ENCODE measurements around the gene COLGALT1.
"Not testable (repeated sequence)": the region's sequence is repeated elsewhere in the genome, so short reads cannot be mapped to it uniquely, and the experiment has no call there.

The COLGALT1 gene

DNA sequence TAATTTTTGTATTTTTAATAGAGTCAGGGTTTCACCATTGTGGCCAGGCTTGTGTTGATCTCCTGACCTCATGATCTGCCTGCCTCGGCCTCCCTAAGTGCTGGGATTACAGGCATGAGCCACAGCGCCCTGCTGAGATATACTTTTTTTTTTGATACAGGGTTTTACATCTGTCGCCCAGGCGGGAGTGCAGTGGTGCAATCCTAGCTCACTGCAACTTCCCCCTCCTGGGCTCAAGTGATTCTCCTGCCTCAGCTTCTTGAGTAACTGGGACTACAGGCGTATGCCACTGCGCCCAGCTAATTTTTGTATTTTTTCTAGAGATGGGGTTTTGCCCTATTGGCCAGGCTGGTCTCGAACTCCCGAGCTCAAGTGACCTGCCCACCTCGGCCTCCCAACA lies 2.0 kb downstream of the COLGALT1 start:
- DNase-seq (ENCODE audit: low read depth in 1 of 2, low spot score in 1 of 2): no peak

DNA sequence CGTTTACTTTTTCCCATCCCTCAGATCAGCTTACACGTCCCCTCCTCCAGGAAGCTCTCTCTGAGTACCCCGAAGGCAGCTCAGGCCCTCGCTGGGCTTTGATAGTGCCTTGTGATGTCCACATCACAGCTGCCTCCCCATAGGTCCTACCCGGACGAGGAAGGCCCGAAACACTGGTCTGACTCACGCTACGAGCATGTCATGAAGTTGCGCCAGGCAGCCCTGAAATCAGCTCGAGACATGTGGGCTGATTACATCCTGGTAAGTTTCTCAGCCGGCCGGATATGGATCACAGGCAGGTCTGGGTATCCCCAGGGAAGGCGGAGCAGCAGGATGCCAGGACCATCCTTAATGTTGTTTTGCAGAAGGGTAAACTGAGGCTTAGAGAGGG lies 4.8 kb downstream of the COLGALT1 start:
- DNase-seq (ENCODE audit: low read depth in 1 of 2, low spot score in 1 of 2): no peak

DNA sequence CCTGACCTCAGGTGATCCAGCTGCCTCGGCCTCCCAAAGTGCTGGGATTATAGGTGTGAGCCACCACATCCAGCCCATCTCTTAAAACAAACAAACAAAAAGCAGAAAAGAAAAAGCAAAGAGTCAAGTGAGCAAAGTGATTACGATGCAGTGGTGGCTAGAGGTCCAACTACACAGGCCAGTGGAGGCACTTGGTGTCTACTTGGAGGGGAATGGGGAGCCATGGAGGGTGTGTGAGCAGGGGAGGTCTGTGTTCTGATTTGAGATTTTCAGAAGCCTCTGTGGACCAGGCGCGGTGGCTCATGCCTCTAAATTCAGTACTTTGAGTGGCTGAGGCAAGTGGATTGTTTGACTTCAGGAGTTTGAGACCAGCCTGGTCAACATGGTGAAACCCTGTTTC lies 6.6 kb downstream of the COLGALT1 start:
- no peak for DNase-seq (ENCODE audit: low read depth in 1 of 2, low spot score in 1 of 2)

DNA sequence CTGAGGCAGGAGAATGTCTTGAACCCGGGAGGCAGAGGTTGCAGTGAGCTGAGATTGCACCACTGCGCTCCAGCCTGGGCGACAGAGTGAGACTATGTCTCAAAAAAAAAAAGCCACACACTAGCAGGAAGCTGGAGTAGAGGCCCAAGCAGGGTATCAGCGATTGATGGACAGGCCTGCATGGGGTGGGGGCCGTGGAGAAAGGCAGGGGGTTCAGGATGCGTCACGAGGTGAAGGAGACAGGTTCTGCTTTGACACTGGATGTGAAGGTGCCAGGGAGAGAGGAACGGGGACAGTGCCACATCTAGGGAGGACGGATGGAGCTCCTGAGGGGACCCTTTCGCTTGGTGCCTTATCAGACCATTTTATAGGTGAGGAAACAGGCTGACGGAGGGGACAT lies 7.1 kb downstream of the COLGALT1 start:
- no peak for DNase-seq (ENCODE audit: low read depth in 1 of 2, low spot score in 1 of 2)

DNA sequence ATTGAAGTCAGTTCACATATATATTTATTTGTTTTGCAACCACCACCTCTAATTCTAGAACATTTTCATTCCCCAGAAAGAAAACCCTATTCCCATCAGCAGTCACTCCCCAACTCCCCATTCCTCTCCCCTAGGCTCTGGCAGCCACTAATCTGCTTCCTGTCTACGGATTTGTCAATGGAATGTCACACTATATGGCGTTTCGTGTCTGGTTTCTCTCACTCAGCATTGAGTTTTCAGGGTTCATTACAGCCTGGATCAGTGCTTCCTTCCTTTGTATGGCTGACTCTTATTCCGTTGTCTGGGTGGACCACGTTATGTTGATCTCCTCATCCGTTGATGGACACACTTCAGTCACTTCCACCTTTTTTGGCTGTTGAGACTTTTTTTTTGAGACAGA lies 9.3 kb downstream of the COLGALT1 start:
- no peak for DNase-seq (ENCODE audit: low read depth in 1 of 2, low spot score in 1 of 2)

DNA sequence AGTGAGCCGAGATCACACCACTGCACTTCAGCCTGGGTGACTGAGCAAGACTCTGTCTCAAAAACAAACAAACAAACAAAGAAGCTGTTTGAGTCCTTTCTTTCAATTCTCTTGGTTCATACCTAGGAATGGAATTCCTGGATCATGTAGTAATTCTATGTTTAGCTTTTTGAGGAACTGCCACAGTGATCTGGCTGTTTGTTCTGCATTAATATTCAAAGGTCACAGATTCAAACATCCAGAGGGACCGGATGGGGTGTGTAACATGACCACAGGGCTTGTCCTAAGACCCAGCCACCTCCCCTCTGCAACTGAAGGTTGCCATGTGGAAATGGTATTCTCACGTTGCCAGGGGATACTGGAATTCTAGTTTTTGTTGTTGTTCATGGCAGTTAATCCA lies 10.2 kb downstream of the COLGALT1 start:
- DNase-seq (ENCODE audit: low read depth in 1 of 2, low spot score in 1 of 2): no peak

DNA sequence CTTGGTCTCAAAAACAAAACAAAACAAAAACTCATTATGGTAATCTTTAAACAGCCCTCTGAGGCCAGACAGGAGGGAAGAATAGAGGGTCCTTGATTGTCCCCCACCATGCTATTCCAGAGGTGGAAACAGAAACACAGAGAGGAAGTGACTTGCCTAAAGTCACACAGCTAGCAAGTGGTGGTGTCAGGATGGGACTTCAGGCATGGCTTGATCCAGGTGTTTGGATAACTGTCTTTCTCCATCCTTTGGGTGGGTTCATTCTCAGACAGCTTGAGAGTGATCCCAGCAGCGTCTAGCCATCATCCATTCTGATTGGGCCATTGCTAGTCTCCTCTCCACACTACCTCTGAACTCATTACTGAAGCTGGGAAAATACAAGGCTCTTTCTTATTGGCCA lies 12.5 kb downstream of the COLGALT1 start:
- DNase-seq (ENCODE audit: low read depth in 1 of 2, low spot score in 1 of 2): no peak

DNA sequence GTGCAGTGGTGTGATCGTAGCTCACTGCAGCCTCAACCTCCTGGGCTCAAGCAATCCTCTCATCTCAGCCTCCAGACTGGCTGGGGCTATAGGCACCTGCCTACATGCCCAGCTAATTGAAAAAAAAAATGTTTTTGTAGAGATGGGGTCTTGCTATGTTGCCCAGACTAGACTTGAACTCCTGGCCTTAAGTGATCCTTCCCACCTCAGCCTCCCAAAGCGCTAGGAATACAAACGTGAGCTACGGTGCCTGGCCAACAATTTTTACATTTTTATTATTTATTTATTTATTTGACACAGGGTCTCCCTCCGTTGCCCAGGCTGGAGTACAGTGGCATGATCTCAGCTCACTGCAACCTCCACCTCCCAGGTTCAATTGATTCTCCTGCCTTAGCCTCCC lies 14.8 kb downstream of the COLGALT1 start:
- not testable (repeated sequence) for DNase-seq (ENCODE audit: low read depth in 1 of 2, low spot score in 1 of 2)

DNA sequence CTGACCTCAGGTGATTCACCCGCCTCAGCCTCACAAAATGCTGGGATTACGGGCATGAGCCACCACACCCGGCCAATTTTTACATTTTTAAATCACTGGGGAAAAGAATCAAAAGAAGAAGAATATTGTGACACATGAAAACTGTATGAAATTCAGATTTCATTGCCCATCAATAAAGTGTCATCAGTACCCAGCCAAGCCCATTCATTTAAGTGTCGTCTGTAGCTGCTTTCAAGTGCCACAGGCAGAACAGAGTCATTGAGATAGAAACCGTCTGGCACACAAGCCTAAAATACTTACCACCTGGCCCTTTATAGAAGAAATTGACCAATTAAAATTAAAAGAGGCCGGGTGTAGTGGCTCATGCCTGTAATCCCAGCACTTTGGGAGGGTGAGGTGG lies 15.3 kb downstream of the COLGALT1 start:
- DNase-seq (ENCODE audit: low read depth in 1 of 2, low spot score in 1 of 2): no peak

DNA sequence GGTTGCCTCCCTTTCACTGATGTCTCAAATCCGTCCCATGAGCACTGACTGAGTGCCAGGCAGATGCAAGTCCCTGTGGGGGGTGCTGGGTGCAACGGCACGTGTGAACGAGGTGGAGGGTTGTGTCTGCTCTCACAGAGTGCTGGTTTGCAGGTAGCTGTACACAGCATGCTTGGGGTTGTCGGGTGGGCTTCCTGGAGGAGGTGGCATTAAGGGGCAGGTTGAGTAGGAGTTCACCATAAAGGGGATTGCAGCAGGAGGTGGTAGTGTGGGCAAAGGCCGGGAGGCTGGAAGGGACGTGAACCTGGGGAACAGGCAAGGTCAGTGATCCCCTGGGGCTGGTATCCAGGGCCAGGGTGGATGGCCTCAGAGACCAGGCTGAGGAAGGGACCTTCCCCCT lies 17.2 kb downstream of the COLGALT1 start:
- DNase-seq (ENCODE audit: low read depth in 1 of 2, low spot score in 1 of 2): no peak

DNA sequence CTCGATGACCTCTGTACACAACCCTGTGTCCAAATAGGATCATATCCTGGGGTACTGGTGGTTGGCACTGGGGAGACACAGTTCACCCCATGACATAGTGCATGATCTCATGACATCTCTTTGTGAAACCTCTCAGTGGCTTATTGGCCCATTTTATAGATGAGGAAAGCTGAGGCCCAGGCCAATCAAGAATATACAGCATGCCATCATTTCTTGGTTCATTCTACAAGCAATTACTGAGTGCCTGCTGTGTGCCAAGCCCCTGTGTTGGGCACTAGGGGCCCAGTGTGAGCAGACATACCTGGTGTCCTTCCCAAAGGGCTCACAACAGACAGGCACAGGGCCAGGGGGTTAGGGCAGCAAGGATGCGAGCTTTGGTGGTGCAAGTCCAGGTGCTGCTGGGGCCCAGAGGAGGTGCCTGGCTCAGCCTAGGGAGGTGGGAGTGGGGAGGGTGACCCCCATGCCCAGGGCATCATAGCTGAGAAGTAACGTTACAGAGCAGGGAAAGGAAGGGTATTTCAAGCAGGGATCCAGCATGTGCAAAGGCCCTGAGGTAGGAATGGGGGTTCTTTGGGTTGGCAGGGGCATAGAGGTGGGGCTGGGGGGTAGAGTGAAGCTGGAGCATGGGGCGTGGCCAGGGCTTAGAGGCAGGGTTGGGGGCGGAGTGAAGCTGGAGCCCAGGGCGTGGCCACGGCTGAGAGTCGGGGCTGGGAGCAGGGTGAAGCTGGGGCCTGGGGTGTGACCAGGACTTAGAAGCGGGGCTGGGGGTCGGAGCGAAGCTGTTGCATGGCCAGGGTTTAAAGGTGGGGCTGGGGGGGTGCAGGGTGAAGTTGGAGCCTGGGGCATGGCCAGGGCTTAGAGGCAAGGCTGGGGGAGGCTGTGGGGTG lies 20.7 kb downstream of the COLGALT1 start:
- no peak for DNase-seq (ENCODE audit: low read depth in 1 of 2, low spot score in 1 of 2)

DNA sequence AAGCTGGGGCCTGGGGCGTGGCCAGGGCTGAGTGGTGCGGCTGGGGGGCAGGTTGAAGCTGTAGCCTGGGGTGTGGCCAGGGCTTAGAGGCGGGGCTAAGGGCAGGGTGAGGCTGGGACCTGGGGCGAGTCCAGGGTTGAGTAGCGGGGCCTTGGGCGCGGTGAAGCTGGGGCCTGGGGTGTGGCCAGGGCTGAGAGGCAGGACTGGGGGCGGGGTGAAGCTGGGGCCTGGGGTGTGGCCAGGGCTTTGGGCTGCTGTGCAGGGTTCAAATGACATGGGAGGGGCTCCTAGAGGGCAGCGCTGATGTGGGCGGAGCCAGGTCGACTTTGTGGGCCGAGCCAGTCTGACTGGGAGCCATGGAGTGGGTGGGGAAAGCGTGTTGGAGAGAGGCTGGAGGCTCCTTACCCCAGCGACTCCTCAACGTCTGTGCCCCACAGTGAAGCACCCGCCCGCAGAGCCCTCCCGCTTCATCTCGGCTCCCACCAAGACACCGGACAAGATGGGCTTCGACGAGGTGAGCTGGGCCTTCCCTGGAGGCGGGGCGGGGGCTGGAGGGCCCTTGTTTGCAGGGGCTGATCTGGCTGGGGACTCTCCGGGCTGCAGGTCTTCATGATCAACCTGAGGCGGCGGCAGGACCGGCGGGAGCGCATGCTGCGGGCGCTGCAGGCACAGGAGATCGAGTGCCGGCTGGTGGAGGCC lies 21.5 kb downstream of the COLGALT1 start:
- DNase-seq (ENCODE audit: low read depth in 1 of 2, low spot score in 1 of 2): no peak

DNA sequence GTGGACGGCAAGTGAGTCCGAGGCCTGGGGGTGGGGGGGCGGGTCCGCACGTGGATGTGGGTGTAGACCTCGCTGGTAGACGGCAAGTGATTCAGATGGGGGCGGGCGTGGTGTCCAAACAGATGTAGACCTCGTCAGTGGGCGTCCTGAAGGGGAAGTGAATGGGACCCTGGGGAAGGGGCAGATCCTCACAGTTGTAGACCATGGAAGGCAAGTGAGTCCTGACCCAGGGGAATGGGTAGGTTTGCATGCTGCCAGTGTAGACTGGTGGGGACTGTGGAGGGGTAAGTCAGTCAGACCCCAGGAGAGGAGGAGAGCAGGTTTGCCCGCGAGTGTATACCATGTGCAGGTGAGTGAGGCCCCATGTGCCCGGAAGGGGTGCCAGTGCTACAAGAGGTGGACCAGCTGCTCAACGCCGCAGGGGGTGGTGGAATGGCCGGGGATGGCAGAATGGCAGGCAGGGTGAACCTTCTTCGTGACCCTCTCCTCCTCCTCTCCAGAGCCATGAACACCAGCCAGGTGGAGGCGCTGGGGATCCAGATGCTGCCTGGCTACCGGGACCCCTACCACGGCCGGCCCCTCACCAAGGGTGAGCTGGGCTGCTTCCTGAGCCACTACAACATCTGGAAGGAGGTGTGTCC lies 22.1 kb downstream of the COLGALT1 start:
- no peak for DNase-seq (ENCODE audit: low read depth in 1 of 2, low spot score in 1 of 2)

DNA sequence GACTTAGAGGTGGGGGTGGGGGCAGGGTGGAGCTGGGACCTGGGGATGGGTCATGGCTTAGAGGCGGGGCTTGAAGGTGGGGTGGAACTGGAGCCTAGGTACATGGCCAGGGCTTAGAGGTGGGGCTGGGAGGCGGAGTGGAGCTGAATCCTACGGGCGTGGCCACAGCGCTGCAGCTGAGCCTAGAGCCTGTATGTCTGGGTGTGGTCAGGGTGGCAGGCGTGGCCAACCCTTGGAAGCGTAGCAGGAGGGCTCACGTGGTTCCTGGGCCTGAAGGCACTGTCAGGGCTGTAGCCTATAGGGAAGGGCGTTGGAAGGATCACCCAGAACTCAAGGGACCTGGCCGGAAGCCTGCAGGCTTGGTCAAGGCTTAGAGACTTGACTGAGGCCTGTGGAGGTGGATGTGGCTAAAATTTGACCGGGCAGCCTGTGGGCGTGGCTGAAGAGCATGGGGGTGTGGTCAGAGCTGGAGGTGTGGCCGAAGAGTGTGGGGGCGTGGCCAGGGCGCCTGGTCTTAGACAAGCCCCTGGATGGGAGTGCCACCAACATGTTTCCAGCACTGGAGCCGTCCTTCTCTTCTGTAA lies 24.3 kb downstream of the COLGALT1 start:
- DNase-seq (ENCODE audit: low read depth in 1 of 2, low spot score in 1 of 2): no peak

DNA sequence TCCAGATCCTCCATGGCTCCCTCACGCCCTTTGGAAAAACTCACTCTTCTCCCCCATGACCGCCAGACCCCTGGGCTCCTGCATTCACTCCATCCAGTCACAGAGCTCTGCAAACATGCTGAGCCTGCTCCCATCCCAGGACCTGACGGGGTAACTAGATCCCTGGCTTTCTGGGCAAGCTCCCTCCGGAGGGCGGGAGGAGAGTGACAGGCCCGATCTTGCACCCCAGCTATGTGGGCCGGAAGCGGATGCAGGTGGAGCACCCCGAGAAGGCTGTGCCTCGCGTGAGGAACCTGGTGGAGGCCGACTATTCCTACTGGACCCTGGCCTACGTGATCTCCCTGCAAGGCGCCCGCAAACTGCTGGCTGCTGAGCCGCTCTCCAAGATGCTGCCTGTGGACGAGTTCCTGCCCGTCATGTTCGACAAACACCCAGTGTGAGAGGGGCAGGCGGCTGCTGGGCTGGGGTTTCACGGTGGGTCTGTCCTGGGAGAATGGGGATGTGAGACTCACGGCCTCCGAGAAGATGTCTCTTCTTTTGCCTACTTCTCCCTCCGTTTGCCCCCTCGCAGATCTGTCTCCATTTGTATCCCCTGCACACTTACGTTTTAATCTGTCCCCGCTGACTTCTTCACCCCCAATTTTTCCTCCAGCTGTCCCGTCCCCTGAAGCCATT lies 25.2 kb downstream of the COLGALT1 start:
- DNase-seq (ENCODE audit: low read depth in 1 of 2, low spot score in 1 of 2): no peak

DNA sequence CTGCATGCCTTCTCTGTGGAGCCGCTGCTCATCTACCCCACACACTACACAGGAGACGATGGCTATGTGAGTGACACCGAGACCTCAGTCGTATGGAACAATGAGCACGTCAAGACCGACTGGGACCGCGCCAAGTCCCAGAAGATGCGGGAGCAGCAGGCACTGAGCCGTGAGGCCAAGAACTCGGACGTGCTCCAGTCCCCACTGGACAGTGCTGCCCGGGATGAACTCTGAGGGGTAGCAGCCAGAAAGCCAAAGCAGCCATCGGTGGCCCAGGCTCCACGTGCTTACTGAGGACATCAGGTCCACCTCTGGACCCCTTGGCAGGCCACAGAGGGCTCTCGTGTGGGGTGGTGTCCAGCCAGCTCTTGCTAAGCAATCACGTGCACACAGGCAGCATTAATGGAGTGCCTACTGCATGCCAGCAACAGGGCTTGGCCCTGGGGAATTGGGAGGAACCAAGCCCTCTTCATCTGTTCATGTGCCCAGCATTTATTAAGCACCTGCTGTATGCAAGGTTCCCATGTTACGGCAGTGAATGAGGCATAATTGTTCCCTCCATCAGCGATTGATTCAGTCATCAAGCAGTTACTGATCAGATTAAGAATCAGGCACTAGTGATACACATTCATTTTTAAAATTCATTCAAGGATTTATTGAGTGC lies 25.9 kb downstream of the COLGALT1 start:
- DNase-seq (ENCODE audit: low read depth in 1 of 2, low spot score in 1 of 2): no peak

DNA sequence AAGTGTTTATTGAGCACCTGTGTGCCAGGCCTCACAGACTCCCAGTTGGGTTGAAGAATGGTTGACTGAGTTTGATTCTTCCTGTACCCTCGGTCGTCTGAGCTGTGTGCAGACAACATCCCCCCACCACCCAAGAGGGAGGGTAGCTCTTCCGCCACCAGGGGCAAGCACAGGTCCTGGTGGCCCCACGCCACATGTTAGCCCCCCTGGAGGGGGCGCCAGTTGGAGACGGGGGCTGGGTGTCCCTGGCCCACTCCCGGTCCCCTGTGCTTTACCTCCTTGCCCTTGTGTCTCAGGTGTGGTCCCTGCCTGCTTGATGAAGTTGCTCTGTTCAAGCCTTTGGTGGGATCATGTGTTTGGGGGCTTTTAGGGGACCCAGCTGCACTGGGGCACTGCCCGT lies 27.2 kb downstream of the COLGALT1 start:
- DNase-seq (ENCODE audit: low read depth in 1 of 2, low spot score in 1 of 2): no peak

DNA sequence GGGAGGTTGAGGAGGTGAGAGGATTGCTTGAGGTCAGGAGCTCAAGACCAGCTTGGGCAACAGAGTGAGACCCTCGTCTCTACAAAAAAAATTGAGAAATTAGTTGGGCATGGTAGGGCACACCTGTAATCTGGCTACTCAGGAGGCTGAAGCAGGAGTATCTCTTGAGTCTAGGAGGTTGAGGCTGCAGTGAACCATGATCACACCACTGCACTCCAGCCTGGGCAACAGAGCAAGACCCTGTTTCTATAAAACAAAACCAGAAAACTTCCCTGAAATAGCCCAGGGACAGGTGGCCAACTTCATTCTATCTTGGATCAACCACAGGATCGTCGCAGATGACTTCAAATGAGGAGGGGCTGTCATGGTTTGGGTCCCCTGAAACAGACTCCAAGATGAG lies 28.7 kb downstream of the COLGALT1 start:
- DNase-seq (ENCODE audit: low read depth in 1 of 2, low spot score in 1 of 2): no peak

DNA sequence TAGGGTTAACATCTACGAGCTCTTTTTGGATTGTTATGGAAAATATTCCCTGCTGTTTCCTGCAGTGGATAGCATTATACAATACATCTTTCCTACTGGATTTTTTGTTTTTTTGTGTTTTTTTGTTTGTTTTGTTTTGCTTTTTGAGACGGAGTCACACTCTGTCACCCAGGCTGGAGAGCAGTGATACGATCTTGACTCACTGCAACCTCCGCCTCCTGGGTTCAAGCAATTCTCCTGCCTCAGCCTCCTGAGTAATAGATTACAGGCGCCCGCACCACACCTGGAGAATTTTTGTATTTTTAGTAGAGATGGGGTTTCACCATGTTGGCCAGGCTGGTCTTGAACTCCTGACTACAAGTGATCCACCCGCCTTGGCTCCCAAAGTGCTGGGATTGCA lies 29.9 kb downstream of the COLGALT1 start:
- DNase-seq (ENCODE audit: low read depth in 1 of 2, low spot score in 1 of 2): not testable (repeated sequence)

DNA sequence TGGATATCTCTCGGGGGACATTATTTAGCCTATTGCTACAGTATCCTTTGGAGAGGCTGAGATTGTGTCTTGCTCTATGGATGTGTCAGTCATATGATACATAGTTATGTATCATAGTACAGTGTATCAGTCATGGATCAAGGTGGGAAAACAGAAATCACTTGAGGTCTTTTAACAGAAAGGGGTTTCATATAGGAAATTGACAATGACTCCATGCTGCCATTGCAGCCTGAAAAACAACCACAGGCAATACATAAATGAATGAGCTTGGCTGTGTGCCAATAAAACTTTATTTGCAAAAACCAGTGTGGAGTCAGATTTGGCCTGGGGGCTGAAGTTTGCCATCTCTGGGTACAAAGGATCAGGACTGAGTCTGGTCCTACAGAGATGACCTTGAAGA lies 35.4 kb downstream of the COLGALT1 start:
- DNase-seq (ENCODE audit: low read depth in 1 of 2, low spot score in 1 of 2): no peak

DNA sequence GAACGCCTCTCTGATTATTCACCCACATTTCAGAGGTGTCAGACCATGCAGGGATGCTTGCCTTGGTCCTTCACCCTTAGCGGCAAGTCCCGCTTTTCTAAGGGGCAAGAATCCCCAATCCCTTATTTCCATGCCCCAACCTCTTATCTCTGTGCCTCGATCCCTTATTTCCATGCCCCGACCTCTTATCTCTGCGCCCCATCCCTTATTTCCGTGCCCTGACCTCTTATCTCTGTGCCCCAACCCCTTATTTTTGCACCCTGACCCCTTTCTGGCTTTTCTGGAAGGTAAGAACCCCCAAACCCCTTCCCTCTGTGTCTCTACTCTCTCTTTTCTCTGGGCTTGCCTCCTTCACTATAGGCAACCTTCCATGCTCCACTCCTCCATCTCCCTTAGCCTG lies 38.8 kb downstream of the COLGALT1 start:
- DNase-seq (ENCODE audit: low read depth in 1 of 2, low spot score in 1 of 2): not testable (repeated sequence)
